ENCODE results near the gene CTXND1.

Gene CTXND1

GRCh38 chr15:80210611-80211573 is 41.1 kb downstream of the CTXND1 start:
- no peak for DNase-seq (ENCODE audit: low read depth in 3 of 3)

- DNase-seq (ENCODE audit: low read depth in 3 of 3): no peak
Observed at GRCh38 chr15:80208758-80209734, 43.0 kb downstream of the CTXND1 start.

GRCh38 chr15:80207887-80208286 is 44.1 kb downstream of the CTXND1 start:
- DNase-seq (ENCODE audit: low read depth in 3 of 3): no peak

GRCh38 chr15:80204231-80204630 is 47.8 kb downstream of the CTXND1 start:
- DNase-seq (ENCODE audit: low read depth in 3 of 3): no peak

GRCh38 chr15:80203361-80203885 is 48.6 kb downstream of the CTXND1 start:
- no peak for DNase-seq (ENCODE audit: low read depth in 3 of 3)

GRCh38 chr15:80202641-80203360 is 49.2 kb downstream of the CTXND1 start:
- no peak for DNase-seq (ENCODE audit: low read depth in 3 of 3)

GRCh38 chr15:80202016-80202315 is 50.0 kb downstream of the CTXND1 start:
- DNase-seq (ENCODE audit: low read depth in 3 of 3): no peak

- no peak for DNase-seq (ENCODE audit: low read depth in 3 of 3)
Observed at GRCh38 chr15:80201256-80202015, 50.6 kb downstream of the CTXND1 start.

GRCh38 chr15:80199869-80200268 is 52.1 kb downstream of the CTXND1 start:
- no peak for DNase-seq (ENCODE audit: low read depth in 3 of 3)

- no peak for DNase-seq (ENCODE audit: low read depth in 3 of 3)
Observed at GRCh38 chr15:80199366-80199765, 52.6 kb downstream of the CTXND1 start.

- DNase-seq (ENCODE audit: low read depth in 3 of 3): no peak
Observed at GRCh38 chr15:80194914-80195313, 57.1 kb downstream of the CTXND1 start.

GRCh38 chr15:80194186-80194585 is 57.8 kb downstream of the CTXND1 start:
- DNase-seq (ENCODE audit: low read depth in 3 of 3): no peak

- no peak for DNase-seq (ENCODE audit: low read depth in 3 of 3)
Observed at GRCh38 chr15:80191897-80192595, 60.0 kb downstream of the CTXND1 start.

GRCh38 chr15:80191198-80191597 is 60.8 kb downstream of the CTXND1 start:
- no peak for DNase-seq (ENCODE audit: low read depth in 3 of 3)

GRCh38 chr15:80188251-80188650 is 63.8 kb downstream of the CTXND1 start:
- no peak for DNase-seq (ENCODE audit: low read depth in 3 of 3)

GRCh38 chr15:80186597-80186996 is 65.4 kb downstream of the CTXND1 start:
- no peak for DNase-seq (ENCODE audit: low read depth in 3 of 3)

GRCh38 chr15:80186066-80186465 is 65.9 kb downstream of the CTXND1 start:
- DNase-seq (ENCODE audit: low read depth in 3 of 3): no peak

- DNase-seq (ENCODE audit: low read depth in 3 of 3): no peak
Observed at GRCh38 chr15:80185152-80185551, 66.9 kb downstream of the CTXND1 start.

GRCh38 chr15:80184554-80184953 is 67.5 kb downstream of the CTXND1 start:
- DNase-seq (ENCODE audit: low read depth in 3 of 3): no peak

GRCh38 chr15:80183886-80184285 is 68.1 kb downstream of the CTXND1 start:
- DNase-seq (ENCODE audit: low read depth in 3 of 3): no peak

Measured in stimulated activated CD4-positive, alpha-beta T cell treated with anti-CD3 and anti-CD28 coated beads, TNF-alpha, amount 100 ng/mL, for 24 hours (primary cell).